Fibroblast of the aortic adventitia (primary cell): Measurements from ENCODE around the gene MOGAT3. TPM values are rescaled to one million over a fixed set of nuclear protein-coding genes. Genes with fewer than 3 reads are reported as not detected.

Experiments
- DNase-seq: peaks from one replicate; pipeline ENCODE4 v3.0.0-alpha.2; 2010; ENCODE audit warnings: low read depth
- H3K4me3 ChIP-seq: 2 replicates; pipeline ENCODE4 v1.5.1; 2011; ENCODE audit warnings: low read depth, mild to moderate bottlenecking, control low read depth, low read length, moderate library complexity
- total RNA-seq: library from RNA; depleted of rRNA; stranded (reverse); fragments of >200 nt; gene quantifications from 2 replicates; pipeline ENCODE4 v1.2.3, GENCODE V29; 2012; ENCODE audit warnings: low replicate concordance
- TF ChIP-seq, protein P1 (sequence below): IDR thresholded peaks from 2 replicates; pipeline ENCODE4 v1.5.1; 2011; ENCODE audit warnings: mild to moderate bottlenecking, low read length, control low read depth, inconsistent platforms; ENCODE audit not compliant: insufficient read depth

The MOGAT3 gene
- total RNA-seq, 1 donor, result not detected

DNA sequence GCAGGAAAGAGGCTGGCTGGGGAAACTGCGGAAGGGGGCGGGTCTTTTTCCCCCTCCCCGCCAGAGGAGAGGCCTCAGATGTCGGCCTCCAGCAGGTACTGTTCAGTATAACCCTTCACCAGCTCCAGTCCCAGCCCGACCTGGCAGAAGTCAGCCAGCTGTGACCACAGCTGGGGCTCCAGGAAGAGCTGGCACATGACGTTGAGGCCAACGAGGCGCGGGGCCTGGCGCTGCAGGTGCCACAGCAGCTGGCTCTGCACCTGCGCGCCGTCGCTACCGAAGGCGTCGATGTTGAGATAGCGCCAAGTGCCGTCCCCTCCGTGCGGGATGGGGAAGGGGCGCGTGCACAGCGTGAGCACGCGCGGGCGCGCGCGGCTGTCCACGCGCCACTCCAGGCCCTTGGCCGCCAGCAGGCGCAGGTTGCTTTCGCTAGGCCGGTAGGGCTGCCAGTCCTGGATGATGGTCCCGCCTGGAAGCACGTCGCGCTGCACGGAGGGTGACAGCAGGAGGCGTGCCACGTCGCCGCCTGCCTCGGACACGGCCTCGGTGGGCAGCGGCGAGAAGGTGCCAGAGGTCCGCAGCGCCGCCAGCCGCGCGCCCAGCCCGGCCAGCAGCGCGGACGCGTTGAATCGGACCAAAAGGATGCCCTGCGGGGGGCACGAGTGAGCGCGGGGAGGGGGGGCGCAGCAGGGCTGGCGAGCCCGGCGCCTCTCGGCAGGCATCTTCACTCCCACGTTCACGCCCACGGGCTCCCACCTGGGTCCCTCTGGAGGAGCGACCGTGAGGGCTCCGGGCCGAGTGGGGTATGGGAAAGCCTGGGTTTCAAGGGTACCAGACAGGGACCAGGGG lies 28.6 kb downstream of the MOGAT3 start:
- no peak for DNase-seq
- TF ChIP-seq, protein P1, sequence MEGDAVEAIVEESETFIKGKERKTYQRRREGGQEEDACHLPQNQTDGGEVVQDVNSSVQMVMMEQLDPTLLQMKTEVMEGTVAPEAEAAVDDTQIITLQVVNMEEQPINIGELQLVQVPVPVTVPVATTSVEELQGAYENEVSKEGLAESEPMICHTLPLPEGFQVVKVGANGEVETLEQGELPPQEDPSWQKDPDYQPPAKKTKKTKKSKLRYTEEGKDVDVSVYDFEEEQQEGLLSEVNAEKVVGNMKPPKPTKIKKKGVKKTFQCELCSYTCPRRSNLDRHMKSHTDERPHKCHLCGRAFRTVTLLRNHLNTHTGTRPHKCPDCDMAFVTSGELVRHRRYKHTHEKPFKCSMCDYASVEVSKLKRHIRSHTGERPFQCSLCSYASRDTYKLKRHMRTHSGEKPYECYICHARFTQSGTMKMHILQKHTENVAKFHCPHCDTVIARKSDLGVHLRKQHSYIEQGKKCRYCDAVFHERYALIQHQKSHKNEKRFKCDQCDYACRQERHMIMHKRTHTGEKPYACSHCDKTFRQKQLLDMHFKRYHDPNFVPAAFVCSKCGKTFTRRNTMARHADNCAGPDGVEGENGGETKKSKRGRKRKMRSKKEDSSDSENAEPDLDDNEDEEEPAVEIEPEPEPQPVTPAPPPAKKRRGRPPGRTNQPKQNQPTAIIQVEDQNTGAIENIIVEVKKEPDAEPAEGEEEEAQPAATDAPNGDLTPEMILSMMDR, result no peak
- H3K4me3 ChIP-seq, result no peak overlapping the region

DNA sequence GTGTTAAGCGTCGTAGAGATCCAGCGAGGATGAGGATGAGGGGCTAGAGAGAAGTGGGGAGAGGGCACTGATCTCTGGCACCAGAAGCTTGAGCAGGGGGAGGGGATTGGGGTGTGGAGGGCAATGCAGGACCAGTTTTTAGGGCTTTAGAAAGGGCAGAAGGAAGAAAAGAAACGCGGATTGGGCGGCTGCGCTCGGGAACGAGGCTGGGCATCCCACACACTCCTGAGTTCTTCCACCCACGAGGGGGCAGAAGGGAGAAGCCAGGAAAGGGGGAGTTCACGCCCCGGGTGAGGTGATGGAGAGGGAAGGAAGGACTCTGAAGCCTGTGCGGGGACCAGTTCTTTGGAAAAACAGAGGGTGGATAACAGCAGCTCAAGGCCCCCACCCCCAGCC lies 29.4 kb downstream of the MOGAT3 start:
- DNase-seq, result no peak
- TF ChIP-seq, protein P1, result peak; percentile 43
- no peak overlapping the region for H3K4me3 ChIP-seq

DNA sequence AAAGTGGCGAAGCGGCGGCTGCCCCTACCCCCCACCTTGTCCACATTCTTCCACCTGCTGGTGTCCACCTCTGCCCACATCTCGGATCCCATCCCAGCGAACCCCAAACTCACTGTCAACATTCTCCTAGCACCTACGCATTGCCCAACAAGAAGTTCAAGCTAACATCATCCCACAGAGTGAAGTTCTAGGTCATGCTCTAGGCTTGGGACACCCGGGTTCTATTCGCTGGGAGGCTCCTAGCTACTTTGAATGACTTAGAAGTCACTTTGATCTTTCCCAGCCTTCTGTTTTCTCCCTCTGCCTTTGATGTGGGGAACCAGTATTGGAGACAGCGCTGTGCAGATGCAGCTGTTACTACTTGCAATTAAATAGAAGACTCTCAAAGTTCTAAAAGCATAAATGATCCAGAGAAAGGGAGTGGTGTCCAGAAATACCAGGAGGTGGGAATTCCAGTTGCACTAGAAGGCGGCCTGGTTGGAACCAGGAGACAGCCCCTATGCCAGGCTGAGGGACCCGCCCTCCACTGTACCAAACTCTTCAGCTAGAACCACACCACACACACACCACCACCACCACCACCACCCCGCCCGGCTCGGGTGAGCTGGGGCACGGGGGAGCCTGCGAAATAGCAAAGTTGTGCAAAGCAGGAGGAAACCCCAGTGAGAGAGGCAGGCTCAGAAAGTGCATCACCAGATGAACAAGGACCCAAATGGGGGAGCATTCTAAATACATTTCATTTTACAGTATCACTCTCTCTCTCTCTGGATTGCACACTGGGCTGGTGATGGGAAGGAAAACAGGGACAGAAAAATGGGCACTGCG lies 30.0 kb downstream of the MOGAT3 start:
- TF ChIP-seq, protein P1, result no peak
- no peak for DNase-seq
- H3K4me3 ChIP-seq, result no peak overlapping the region

DNA sequence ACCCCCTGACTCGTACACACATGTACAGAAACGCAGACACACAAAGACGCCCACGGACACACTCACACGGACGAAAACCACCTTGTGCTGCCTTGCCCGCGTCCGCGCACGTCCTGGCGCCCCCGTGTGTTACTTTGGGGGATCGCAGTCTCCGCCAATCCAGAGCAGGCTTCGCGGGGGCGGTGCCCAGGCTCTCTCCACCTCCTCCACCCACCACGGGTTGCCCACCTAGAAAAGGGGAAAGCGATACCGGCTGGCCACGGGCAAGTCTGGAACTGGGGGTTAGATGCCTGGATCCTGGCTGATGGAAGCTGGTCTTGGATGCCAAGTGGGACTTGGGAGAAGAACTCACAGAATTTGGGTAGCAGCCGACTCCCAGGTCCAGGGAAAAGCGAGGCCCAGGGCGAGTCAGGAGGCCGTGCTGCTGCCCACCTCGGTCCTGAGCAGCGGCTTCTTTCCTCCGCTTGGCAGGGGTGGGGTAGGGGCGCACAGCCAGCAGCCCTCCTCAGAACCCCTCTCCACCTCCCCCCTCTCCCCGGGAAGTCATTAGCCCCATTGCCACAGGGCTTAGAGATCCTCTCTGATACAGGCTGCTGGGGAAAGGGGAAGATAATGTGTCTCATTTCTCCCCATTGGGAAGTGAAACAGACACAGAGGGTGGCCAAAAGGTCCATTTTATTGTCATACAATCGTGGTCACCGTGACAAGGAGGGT lies 30.8 kb downstream of the MOGAT3 start:
- DNase-seq, result peak; percentile 61
- no peak overlapping the region for H3K4me3 ChIP-seq
- TF ChIP-seq, protein P1, result peak; percentile 96

DNA sequence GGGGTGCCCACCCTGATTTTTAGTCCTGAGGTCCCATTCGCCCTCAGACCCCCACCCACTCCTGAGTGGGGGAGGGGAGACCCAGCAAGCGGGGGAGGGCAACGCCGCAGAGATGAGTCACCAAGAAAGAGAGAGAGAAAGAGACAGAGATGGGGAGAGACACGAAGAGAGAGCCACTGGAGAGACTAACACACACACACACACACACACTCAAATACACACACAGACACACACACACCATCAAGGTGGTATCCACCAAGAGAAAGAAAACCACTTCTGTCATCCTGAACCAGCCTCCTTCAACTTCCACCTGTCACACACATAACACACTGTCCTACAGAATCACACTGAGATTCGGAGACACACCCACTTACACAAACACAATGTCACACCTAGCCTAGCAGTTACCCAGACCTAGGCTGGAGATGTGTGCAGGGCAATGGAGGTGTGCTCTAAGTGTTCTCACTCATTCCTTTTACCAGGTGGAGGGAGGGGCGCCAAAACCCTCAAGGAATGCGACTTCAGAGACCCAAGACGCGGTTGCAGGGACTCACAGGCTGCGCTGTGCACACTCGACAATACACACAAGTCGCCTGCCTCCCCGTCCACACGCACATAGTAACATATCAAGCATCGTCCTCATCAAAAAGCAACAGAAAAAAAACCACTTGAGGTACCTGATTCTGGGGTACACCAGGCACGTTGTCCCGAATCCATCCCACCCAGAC lies 31.6 kb downstream of the MOGAT3 start:
- DNase-seq, result no peak
- no peak overlapping the region for H3K4me3 ChIP-seq

More for the DNA sequence above, 31.6 kb downstream of the MOGAT3 start:
- TF ChIP-seq, protein P1, result no peak
